GM21515 (cell line): ENCODE data around the gene IQCN.

ENCODE experiments used
- ATAC-seq: cut with Tn5 transposase; IDR thresholded peaks from one replicate; pipeline ENCODE4 v1.9.1; 2021; ENCODE audit not compliant: unreplicated experiment

IQCN gene

DNA sequence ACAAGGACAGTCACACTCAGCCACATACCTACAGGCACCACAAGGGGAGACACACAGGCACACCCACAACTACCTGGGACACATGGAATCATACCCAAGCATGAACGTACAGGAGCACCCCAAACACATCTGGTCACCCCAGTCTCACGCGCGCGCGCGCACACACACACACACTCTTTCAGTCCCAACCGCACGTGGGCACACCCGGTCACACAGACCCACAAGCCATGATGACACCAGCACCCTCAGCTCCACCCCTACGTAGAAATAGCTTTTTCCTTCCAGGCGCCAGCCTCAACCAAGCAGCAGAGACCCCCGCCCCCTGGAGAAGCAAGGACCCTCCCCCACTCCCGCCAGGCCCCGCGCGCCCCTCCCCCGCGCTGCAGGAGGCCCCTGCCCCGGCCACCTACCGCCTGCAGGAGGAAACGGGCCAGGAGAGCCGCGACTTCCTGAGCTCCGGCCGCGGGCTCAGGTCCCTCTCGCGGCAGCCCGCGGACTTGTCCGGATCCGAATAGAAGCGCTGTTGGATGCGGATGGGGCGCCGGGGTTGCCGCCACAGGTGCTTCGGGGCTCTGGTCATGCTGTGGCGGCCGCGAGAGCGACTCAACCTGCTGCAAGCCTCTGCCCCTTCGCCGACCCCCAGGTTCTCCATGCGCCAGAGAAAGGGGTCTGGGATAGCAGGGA lies 41.6 kb downstream of the IQCN start:
- no peak for ATAC-seq

DNA sequence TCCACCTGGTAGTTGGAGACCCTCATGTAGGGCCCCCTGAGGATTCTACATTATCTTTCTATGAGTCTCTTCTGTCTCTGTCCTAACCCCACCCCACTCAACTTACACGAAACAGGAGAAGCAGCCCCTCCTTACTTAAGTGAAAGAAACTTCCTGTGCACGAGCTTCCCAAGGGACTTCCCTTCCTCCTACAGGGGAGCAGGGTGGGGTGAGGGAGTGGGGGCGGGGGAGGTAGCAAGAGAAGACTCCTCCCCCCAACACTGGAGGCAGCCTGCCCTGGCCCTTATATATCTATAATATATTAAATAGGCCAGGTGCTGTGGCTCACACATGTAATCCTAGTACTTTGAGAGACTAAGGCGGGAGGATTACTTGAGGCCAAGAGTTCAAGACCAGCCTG lies 42.5 kb downstream of the IQCN start:
- ATAC-seq: no peak

DNA sequence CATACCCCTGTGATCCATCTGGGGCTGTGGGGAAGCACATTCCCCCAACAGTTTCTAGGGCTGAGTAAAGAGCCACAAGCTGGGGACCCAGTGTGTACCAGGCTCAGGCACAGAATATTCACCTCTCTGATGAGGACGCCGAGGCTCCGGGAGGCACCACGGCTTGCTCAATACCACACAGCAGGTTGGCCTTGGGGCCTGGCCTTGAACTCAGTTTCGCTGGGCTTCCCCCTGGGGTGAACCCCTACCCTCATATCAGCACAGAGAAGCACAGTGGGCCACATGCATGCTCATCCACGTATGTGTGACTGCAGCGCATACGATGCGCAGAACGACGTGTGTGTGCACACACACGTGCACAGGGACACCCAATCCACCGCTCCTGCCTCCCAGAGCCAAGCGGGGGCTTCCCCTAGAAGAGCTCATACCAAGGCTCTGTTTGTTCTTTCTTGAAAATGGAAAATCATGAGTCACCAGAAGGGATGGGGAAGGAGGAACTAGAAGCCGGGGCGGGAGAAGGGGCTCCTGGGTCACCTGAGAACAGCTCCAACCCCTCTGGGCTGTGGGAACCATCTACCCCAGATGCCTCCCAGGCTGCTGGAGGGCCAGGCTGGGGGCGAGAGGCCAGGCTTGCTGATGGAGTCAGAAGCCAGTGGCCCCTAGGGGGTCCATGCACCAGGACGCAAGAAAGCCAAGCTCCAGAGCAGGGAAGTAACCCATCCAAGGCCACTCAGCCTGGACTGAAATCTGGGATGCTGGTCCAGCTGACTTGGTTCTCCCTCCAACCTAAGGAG lies 43.1 kb downstream of the IQCN start:
- ATAC-seq: no peak

DNA sequence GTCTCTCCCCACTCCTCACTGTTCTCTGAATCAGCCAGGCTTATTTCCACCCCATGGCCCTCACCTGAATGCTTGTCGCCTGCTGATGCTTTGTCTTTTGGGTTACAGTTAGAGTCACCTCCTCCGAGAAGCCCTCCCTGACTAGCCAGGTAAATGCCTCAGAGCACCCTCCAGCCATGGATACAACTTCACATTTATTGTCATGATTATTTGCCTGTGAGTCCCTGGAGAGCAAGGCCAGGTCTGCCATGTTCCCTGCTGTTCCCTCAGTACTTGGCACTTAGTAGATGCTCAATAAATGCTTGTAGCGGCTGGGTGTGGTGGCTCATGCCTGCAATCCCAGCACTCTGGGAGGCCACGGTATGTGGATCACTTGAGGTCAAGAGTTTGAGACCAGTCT lies 44.3 kb downstream of the IQCN start:
- ATAC-seq: no peak

DNA sequence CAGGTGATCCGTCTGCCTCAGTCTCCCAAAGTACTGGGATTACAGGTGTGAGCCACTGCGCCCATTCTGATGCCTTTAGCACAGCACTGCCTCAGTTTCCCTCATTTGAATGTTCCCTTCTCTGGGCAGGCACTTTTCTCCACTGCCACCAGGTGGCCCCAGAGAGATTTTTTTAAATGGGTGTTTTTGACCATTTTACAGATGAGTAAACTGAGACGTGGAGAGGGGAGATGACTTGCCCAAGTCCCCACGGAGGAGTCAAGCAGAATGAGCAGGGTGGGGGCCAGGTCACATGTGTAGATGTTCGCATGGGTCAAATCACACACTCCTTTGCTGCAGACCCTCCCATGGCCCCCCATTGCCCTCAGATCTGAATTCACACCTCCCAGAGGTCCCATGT lies 44.8 kb downstream of the IQCN start:
- ATAC-seq: no peak

DNA sequence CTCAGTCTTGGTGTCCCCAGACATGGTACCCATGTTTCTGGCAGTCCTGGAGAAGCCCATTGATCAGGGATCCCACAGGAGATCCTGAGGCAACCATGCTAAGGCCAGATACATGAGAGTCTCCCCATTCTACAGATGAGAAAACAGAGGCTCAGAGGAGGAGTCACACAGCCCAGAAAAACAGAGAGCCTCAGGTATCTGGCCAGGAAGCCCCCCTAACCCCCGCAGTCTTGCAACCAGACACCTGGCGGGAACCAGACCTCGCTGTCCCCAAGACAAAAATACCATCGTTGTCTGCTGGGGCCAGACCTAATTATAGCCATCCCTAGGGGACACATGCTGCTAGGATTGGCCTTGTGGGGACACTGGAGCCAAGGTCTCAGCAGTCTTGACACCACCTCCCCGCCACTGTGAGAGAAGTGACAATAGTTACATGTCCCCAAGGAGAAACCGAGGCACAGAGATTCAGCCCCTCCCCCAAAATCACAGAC lies 46.4 kb downstream of the IQCN start:
- no peak for ATAC-seq

DNA sequence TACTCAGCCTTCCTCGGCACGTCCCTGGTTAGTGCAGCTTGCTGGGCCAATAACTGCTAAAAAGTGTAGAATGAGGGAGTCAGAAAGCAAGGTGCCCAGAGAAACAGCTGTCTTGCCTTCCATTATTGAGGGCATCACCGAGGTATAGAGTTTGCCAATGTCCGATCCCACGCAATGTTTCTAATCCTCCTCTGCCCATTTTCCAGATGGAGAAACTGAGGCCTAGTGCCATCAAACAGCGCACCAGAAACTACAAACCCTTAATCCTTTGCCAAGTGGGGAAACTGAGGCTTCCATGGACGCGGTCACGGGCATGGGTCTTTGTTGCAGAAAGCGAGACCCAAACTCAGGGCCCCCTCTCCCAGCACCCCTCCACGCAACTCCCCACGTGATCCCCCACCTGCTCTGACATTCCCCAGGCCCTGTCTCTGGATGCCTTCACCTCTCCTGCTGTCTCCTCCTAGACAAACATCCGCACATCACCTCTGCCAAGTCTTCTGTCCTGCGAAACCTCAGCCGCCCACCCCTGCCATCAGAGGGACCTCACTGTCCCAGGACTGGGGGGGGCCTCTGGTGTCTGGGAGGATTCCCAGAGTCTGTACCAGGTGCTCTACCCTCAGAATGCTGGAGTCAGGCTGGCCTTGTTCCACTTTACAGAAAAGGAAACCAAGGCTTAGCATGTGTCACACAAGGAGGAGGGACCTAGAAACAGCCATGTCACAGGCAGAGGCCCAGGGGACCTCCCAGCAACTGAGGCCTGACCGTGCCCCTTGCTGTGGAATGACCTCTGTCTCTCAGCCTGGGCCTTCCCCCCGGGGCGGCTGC lies 47.1 kb downstream of the IQCN start:
- no peak for ATAC-seq

DNA sequence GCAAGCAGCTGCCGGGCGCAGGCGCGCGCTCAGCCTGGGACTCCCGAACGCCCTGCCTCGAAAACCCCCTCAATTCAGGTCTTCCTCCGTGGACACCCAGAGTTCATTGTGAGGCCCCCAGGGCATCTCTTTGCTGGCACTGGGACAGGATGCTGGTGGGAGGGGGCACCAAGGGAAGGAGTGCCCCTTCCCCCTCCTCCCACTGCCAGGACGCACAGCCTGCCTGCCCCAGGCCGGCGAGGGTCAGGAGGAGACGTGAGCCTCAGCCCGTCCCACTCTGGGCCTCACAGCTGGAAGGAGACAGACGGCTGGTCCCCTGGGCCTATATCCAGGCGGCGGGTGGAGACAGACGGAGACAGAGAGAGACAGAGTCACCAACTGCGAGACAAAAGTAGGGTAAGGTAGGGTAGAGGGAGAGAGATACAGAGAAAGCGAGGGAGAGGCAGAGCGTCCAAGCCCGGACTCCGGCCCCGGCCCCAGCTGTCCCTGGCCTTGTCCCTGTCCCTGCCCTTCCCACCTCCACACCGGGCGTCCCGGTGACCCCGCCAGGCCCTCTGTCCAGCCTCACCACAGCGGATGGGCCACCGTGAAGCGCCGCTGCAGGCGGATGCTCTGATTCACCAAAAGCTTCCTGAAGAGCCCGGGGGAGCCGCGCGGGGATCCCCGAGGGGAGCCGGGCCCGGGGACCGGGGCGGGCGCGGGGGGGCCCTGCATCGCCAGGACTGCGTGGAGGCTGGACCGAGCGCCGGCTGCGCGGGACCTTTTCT lies 48.4 kb downstream of the IQCN start, which contains the start of gene PDE4C:
TSS of gene PDE4C (minus strand) at position 737 of the 767 bp plus-strand sequence. CDS start at position 714, 23 bp downstream.
- ATAC-seq: no peak

DNA sequence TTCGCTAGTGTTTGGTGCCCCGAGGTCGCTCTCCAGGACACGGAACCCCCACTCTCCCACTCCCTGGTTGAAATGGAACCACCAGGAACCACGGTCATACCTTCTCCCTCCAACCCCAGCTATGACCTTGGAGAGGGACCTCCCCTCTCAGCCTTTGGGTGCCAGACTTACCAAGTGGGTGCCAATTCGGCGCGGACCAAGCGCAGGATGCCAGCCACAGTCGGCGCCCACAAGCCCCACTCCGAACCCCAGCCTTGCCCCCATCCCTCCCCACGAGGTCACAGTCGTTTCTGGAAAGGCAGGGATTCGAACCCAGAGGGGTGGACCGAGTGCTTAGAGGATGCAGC lies 48.9 kb downstream of the IQCN start:
- ATAC-seq: no peak

DNA sequence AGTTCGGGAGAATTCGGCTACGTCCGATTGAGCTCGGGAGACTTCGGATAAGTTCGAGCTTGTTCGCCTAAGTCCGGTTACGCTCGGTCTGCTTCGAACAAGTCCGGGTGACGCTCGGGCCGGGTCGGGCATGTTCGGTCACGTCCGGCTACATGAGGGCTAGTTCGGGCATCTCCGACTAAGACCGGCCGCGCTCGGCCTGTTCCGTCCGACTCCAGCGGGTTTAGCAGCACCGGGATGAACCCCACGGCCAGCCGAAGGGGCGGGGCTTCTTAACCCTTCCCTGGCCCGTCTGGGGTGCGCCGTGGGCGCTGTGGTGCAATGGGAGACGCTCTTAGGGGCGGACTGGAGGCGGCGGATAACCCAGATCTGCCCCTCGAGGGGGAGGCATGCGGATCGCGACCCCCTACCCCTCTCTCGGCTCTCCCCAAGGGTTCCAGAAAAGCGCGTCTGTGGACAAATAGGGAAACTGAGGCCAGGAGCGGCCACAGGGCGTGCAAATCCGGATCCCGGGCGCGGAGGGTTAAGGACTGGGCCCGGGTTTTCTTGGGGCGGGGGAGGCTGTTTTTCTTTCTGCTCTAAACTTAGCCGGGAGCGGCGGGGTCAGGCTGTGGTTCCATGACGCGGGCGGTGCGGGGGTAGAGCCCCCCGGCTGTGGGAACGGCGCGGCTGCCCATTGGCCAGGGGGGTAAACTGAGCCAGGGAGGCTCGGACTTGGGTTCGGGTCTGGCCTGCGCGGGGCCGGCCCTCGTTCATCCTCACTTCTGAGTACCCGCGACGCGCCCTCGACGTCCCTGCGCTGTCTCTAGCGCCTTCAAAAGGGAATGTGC lies 49.5 kb downstream of the IQCN start:
- peak; percentile 91 for ATAC-seq

DNA sequence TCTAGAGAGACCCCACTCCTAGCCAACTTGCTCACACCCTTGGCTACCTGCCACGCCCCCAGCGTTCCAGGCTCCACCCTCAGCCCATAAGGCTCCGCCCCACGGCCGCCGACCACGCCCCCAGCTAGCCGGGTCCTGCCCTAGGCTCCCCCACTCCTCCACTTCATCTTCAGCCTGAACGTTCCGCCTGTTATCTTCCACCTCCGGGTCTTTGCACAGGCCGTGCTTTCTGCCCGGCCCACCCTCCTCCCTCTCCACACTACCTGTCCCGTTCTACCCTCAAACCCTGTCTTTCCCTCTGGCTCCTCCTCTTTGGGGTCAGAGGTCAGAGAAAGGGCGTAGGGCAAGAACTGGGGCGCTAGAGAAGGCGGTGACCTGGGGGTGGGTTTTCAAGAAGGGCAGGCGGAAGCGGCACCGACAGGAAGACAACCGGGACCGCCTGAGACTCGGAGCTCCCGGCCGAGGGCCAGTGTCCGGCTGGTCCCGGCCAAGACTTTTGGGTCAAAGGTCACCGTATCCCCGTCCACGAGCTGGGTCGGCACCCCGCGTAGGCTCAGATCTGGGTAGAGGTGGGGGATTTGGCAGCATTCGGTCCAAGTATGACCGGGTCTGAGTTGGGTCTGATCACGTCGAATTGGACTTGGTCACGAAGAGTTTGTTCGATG lies 50.3 kb downstream of the IQCN start:
- ATAC-seq: peak; percentile 20

DNA sequence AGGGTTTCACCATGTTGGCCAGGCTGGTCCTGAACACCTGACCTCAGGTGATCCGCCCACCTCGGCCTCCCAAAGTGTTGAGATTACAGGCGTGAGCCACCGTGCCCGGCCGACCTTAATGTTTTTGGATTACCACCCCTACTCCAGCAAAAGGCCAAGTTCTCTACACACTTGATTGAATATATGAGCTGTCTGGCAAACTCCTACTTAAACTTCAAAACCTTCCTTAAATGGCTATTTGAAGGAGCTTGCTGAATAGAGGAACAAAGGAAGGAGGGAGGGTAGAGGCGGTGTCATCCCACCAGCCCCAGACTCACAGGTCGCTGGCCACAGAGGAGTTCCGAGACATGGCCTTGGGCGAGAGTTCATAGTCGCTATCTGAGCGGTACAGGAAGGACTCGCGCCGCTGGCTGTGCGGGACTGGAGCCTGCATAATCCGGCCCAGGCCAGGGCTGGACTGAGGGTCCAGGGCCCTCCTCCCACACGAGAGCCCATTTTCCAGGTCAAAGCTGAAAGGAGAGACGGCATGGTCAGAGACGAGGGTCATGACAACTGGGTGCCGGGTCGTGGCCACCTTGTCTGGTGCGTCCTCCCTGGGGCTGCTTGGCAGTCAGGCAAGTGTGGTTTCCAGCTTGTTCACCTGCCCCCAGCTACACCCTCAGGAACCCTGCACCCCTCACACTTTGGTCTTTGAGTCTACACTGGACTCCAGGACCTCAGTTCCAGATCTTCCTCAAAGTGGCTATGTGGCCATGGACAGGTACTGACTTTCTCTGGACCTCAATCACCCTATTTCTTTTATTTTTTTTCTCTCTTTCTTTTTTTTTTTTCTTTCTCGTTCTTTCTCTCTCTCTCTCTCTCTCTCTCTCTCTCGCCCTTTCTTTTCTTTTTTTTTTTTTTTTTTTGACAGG lies 52.2 kb downstream of the IQCN start:
- ATAC-seq: no peak

DNA sequence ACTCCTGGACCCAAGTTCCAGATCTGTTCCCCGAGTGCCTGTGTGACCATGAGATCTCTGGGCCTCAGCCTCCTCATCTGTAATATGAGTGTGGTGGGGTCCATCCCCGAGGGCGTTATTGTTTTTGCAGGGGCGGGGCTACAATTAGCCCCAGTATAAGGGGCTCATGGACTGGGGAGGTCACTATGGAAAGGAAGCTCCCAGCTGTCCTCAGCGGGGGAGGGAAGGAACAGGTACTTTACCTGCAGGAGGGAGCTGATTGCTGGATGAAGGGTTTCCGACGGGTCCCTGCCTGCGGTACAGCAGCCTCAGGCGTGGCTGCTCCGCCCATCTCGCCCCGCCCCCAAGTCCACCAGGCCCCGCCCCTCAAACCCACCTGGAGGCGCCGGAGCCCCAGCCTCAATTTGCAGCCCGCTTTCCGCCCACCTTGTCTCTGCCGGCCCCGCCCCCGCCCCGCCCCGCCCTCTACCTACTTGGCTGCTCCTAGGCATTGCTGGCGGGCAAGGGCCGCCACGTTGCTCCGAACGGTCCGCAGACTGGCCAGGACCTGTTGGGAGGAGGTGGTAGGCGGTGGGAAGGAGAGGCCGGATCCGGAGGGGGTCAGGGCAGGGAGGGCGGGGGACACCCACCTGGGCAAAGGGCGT lies 53.5 kb downstream of the IQCN start:
- no peak for ATAC-seq

DNA sequence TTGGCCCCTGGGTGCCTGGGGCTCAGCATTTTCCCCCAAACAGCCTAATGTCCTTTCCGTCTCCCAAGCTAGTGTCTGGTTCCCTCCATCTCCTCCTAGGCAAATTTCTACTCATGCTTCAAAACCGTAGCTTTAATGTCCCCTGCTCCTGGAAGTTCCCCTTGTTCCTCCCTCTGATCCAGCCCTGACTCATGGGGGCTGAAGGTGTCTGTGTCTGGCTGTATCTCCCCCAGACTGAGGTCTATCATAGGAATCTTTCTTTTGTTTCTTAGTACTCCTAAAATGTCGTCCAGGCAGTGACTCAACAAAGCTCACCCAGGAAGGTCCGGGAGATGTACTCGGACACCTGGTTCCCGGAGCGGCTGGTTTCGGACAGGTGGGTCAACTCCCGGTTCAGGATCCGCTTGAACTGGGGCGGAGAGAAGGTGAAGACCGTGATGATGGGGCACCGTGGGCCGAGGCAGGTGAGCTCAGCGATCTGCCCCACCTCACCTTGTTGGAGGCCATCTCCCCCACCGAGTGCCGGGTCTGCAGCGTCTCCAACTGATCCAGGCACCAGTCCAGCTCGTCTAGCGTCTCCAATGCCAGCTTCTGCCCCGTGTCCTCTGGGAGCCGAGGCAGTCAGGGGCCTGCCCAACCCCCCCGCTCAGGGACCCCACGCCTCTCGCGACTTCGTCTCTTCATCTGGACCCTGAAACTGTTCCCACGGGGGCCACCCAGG lies 54.2 kb downstream of the IQCN start:
- ATAC-seq: no peak

DNA sequence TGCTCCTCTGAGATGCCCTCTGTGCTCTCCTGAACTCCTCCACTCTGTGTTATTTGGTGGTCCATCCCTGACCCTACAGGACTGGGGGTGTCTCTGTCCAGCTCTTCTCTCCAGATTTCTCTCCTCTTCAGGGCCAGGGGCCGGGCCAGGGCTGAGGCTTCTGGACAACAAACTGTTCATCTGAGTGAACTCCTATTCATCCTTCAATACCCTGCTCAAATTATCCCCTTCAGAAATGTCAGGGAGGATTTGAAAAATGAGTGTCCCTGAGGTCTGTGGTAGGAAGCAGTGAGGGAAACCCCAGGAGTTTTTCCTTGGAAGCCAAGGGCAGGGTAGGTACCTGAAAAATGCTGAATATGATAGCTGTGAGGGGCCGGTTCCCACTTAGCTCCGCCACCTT lies 55.7 kb downstream of the IQCN start:
- no peak for ATAC-seq

DNA sequence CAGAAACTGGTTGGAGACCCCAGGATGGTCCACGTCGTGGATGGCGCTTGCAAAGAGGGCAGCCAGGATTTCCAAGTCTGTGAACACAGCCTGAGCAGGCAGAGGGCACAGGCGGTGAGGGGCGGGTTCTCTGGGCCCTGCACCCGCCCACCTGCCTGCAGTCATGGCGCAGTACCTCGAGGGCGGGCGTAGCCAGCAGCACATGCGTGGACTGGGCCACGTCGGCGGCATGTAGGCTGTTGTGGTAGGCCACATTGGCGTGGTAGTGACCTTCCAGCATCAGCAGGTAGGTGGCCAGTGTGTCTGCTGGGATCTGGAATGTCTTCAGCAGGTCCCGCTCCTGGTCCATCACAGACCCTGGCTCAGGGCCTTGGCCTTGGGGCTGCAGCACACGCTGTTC lies 56.1 kb downstream of the IQCN start:
- no peak for ATAC-seq

DNA sequence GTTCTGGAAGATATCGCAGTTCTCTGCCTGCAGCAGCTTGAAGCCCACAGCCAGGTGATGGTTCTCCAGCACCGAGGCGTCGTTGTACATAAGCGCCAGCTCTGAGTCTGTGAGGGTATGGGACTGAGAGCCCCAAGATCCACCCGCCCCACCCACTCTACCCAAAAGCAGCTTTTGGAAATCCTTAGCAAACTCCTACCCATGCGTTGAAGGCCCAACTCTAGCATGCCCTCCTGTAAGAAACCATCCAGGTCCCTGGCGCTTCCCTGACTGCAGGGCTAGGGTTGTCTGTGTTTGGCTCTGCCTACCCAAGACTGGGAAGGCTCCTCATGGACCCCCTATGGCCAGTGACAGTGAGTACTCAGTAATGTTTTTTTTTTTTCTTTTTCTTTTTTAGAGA lies 57.5 kb downstream of the IQCN start:
- ATAC-seq: no peak
